NCI-H1105 treated with DMSO at 0.1 percent for 48 hours (cell line): ENCODE data around the gene DRD2.
"Not testable (repeated sequence)": the region's sequence is repeated elsewhere in the genome, so short reads cannot be mapped to it uniquely, and the experiment has no call there.

Experiments used
- DNase-seq: peaks from one replicate; lab custom pipeline; 2025; lab: John Stamatoyannopoulos, UW

Gene DRD2

GRCh38 chr11:113475160-113475761 is at the start of gene DRD2:
Gene DRD2, minus strand, starts transcription at chr11:113475398. Its CDS starts 50,747 bp downstream, at chr11:113424651.
- peak; percentile 16 for DNase-seq

- DNase-seq, result not testable (repeated sequence)
Measured at GRCh38 chr11:113523906-113524305, 48.7 kb upstream of the DRD2 start.

- no peak for DNase-seq
Measured at GRCh38 chr11:113521737-113522517, 46.7 kb upstream of the DRD2 start.

- no peak for DNase-seq
Measured at GRCh38 chr11:113519989-113520613, 44.9 kb upstream of the DRD2 start.

- DNase-seq, result no peak
Measured at GRCh38 chr11:113518716-113519495, 43.7 kb upstream of the DRD2 start.

- DNase-seq, result no peak
Measured at GRCh38 chr11:113517361-113517760, 42.2 kb upstream of the DRD2 start.

- no peak for DNase-seq
Measured at GRCh38 chr11:113514856-113515255, 39.7 kb upstream of the DRD2 start.

GRCh38 chr11:113507341-113507740 is 32.1 kb upstream of the DRD2 start:
- no peak for DNase-seq

GRCh38 chr11:113506893-113507292 is 31.7 kb upstream of the DRD2 start:
- DNase-seq, result no peak

GRCh38 chr11:113506461-113506860 is 31.3 kb upstream of the DRD2 start:
- no peak for DNase-seq

- no peak for DNase-seq
Measured at GRCh38 chr11:113505541-113506375, 30.6 kb upstream of the DRD2 start.

GRCh38 chr11:113505046-113505445 is 29.8 kb upstream of the DRD2 start:
- DNase-seq, result no peak

GRCh38 chr11:113504586-113504985 is 29.4 kb upstream of the DRD2 start:
- peak; percentile 35 for DNase-seq

- DNase-seq, result no peak
Measured at GRCh38 chr11:113504071-113504470, 28.9 kb upstream of the DRD2 start.

GRCh38 chr11:113497066-113497910 is 22.1 kb upstream of the DRD2 start:
- peak; percentile 24 for DNase-seq

- DNase-seq, result no peak
Measured at GRCh38 chr11:113496026-113496651, 20.9 kb upstream of the DRD2 start.

- DNase-seq, result no peak
Measured at GRCh38 chr11:113494021-113494420, 18.8 kb upstream of the DRD2 start.

GRCh38 chr11:113493206-113493605 is 18.0 kb upstream of the DRD2 start:
- DNase-seq, result no peak

- peak; percentile 25 for DNase-seq
Measured at GRCh38 chr11:113488931-113489351, 13.7 kb upstream of the DRD2 start.

GRCh38 chr11:113487622-113488021 is 12.4 kb upstream of the DRD2 start:
- no peak for DNase-seq
